ENCODE data around the gene NEUROD2. TPM values are rescaled to one million over a fixed set of nuclear protein-coding genes. Genes with fewer than 3 reads are reported as not detected.

Gene NEUROD2
- polyA plus RNA-seq, 2 of the 4 experiments (the other 2 are of a cell fraction), result not detected

GRCh38 chr17:39582658-39583057 is 25.1 kb downstream of the NEUROD2 start:
- ChIA-PET CTCF (interaction anchor here (1.3 to 8.8 kb wide), 3 partner anchors 16 to 41 kb away, joined by 3 to 145 read pairs (median 13); no protein-coding TSS in a partner anchor), POLR2A (no interaction called here)
- no peak overlapping the region for H3K4me2 ChIP-seq
- FAIRE-seq (no peak), DNase-seq (ENCODE audit: low read depth in 1 of 2, low spot score in 1 of 2) (no peak), ATAC-seq (no peak)
- 12% methylated on average over 2 of the region's 2 CpGs for WGBS (ENCODE audit: missing lambda C conversion rate)
- H3K27ac ChIP-seq, result no peak overlapping the region
- H3K4me1 ChIP-seq, result no peaks in the 10 kb centered on the region
- H3K9me3 ChIP-seq, result no peaks in the 10 kb centered on the region
- H3K4me3 ChIP-seq, result no peak overlapping the region
- no peak for TF ChIP-seq HES2 (IDR thresholded peaks at IDR 0.05)
- no peak for TF ChIP-seq CHD4 (IDR thresholded peaks at IDR 0.05; ENCODE audit: borderline replicate concordance)
- TF ChIP-seq ZFP36 (IDR thresholded peaks at IDR 0.05; ENCODE audit: borderline replicate concordance, partially characterized antibody), result no peak
- TF ChIP-seq ZNF302 (CRISPR knock-in tag; IDR thresholded peaks at IDR 0.05), result no peak
- no peak for TF ChIP-seq CTCF (IDR thresholded peaks at IDR 0.05)
- TF ChIP-seq ELK1 (IDR thresholded peaks at IDR 0.05; ENCODE audit: low read depth, low read length), result no peak
- TF ChIP-seq HMGXB4 (CRISPR knock-in tag; IDR thresholded peaks at IDR 0.05; ENCODE audit: borderline replicate concordance), result no peak
- TF ChIP-seq HEYL (CRISPR knock-in tag; IDR thresholded peaks at IDR 0.05), result no peak
- no peak for TF ChIP-seq BCL3 (IDR thresholded peaks at IDR 0.05)
- no peak for TF ChIP-seq PHF8 (IDR thresholded peaks at IDR 0.05; ENCODE audit: borderline replicate concordance, low read depth)
- no peak for TF ChIP-seq HDAC2 (IDR thresholded peaks at IDR 0.05)
- no peak for TF ChIP-seq POLR2A (IDR thresholded peaks at IDR 0.05; ENCODE audit: low read length)
- no peak for TF ChIP-seq KDM1A (IDR thresholded peaks at IDR 0.05; ENCODE audit: low read depth)
- TF ChIP-seq TFCP2L1 (CRISPR knock-in tag; IDR thresholded peaks at IDR 0.05), result no peak
- TF ChIP-seq RAD21 (conservative IDR thresholded peaks at IDR 0.05 in 1 of 2, IDR thresholded peaks at IDR 0.05 in 1 of 2), result no peak
- no peak for TF ChIP-seq FOXS1 (CRISPR knock-in tag; IDR thresholded peaks at IDR 0.05)

- H3K4me2 ChIP-seq, result no peak overlapping the region
- 75% methylated on average over 4 of the region's 4 CpGs for WGBS (ENCODE audit: missing lambda C conversion rate)
- H3K4me3 ChIP-seq, result no peak overlapping the region
- ChIA-PET CTCF (interaction anchor here (8.8 kb wide), 1 partner anchor 31 kb away, joined by 145 read pairs; no protein-coding TSS in a partner anchor), POLR2A (no interaction called here)
- ATAC-seq (no peak), FAIRE-seq (no peak), DNase-seq (ENCODE audit: low read depth in 1 of 2, low spot score in 1 of 2) (no peak)
- no peak for TF ChIP-seq SREBF2 (IDR thresholded peaks at IDR 0.05)
- no peak for TF ChIP-seq ZSCAN20 (CRISPR knock-in tag; IDR thresholded peaks at IDR 0.05)
- no peak for TF ChIP-seq FOXS1 (CRISPR knock-in tag; IDR thresholded peaks at IDR 0.05)
- no peak for TF ChIP-seq TFCP2L1 (CRISPR knock-in tag; IDR thresholded peaks at IDR 0.05)
- no peak overlapping the region for H3K27ac ChIP-seq
- no peaks in the 10 kb centered on the region for H3K9me3 ChIP-seq
- H3K4me1 ChIP-seq, result no peaks in the 10 kb centered on the region
Observed at GRCh38 chr17:39581759-39582085, 26.0 kb downstream of the NEUROD2 start.
